Trophoblast cell (in vitro differentiated cells and primary cell): ENCODE data around the gene APOL3.
A peak's percentile ranks its signal among the peaks of the same experiment; 100 is the strongest.

ENCODE experiments used
- DNase-seq, 2 donors: peaks; one replicate each; pipeline ENCODE4 v3.0.0-alpha.2; 2016
- H2AFZ ChIP-seq: 2 replicates; pipeline ENCODE4 v1.6.1; 2013; ENCODE audit warnings: low read length, moderate library complexity, mild to moderate bottlenecking; ENCODE audit not compliant: insufficient read depth, poor library complexity
- H2AK5ac ChIP-seq: 2 replicates; pipeline ENCODE4 v1.6.1; 2013; ENCODE audit warnings: mild to moderate bottlenecking, low read length
- H2BK120ac ChIP-seq: 2 replicates; pipeline ENCODE4 v1.6.1; 2013; ENCODE audit warnings: low read length, mild to moderate bottlenecking, moderate library complexity; ENCODE audit not compliant: insufficient read depth, poor library complexity
- H2BK12ac ChIP-seq: 2 replicates; pipeline ENCODE4 v1.6.1; 2013; ENCODE audit warnings: mild to moderate bottlenecking, low read length, moderate library complexity
- H2BK5ac ChIP-seq: 2 replicates; pipeline ENCODE4 v1.6.1; 2013; ENCODE audit warnings: low read length, low read depth, moderate library complexity, mild to moderate bottlenecking; ENCODE audit not compliant: poor library complexity
- H3K14ac ChIP-seq: 2 replicates; pipeline ENCODE4 v1.6.1; 2013; ENCODE audit warnings: mild to moderate bottlenecking, low read length
- H3K18ac ChIP-seq: 2 replicates; pipeline ENCODE4 v1.6.1; 2013; ENCODE audit warnings: mild to moderate bottlenecking, low read length
- H3K23ac ChIP-seq: 2 replicates; pipeline ENCODE4 v1.6.1; 2013; ENCODE audit warnings: low read length
- H3K27ac ChIP-seq: 2 replicates; pipeline ENCODE4 v1.5.1; 2013; ENCODE audit warnings: low read depth, mild to moderate bottlenecking, inconsistent platforms, low read length, moderate library complexity
- H3K27me3 ChIP-seq: 2 replicates; pipeline ENCODE4 v1.6.1; 2013; ENCODE audit warnings: inconsistent platforms, mild to moderate bottlenecking, low read length, moderate library complexity; ENCODE audit not compliant: insufficient read depth
- H3K36me3 ChIP-seq, 2 experiments: 1 replicate in 1 of 2; 2 replicates in 1 of 2; pipeline ENCODE4 v1.6.1; 2013; ENCODE audit warnings: low read length in 2 of 2, mild to moderate bottlenecking in 2 of 2, moderate library complexity in 1 of 2; ENCODE audit not compliant: insufficient read depth in 2 of 2, control insufficient read depth in 1 of 2
- H3K4ac ChIP-seq: 2 replicates; pipeline ENCODE4 v1.6.1; 2013; ENCODE audit warnings: low read depth, mild to moderate bottlenecking, low read length, moderate library complexity
- H3K4me1 ChIP-seq, 2 experiments: 1 replicate in 1 of 2; 2 replicates in 1 of 2; pipeline ENCODE4 v1.6.1; 2013; ENCODE audit warnings: low read length in 2 of 2, mild to moderate bottlenecking in 2 of 2, moderate library complexity in 1 of 2; ENCODE audit not compliant: insufficient read depth in 2 of 2, control insufficient read depth in 1 of 2
- H3K4me2 ChIP-seq: 2 replicates; pipeline ENCODE4 v1.6.1; 2013; ENCODE audit warnings: inconsistent platforms, mild to moderate bottlenecking, low read length, moderate library complexity
- H3K4me3 ChIP-seq: 2 replicates; pipeline ENCODE4 v1.5.1; 2013; ENCODE audit warnings: mild to moderate bottlenecking, low read depth, low read length, inconsistent platforms
- H3K79me1 ChIP-seq: one replicate; pipeline ENCODE4 v1.6.1; 2013; ENCODE audit warnings: low read length
- H3K79me2 ChIP-seq: 2 replicates; pipeline ENCODE4 v1.6.1; 2013; ENCODE audit warnings: low read length, mild to moderate bottlenecking; ENCODE audit not compliant: control insufficient read depth, insufficient read depth, poor library complexity
- H3K9ac ChIP-seq: 2 replicates; pipeline ENCODE4 v1.6.1; 2013; ENCODE audit warnings: mild to moderate bottlenecking, low read length
- H3K9me3 ChIP-seq: 2 replicates; pipeline ENCODE4 v1.6.1; 2013; ENCODE audit warnings: low read depth, mild to moderate bottlenecking, control low read depth, inconsistent platforms, low read length; ENCODE audit not compliant: insufficient read depth
- H4K12ac ChIP-seq: 2 replicates; pipeline ENCODE4 v1.6.1; 2013; ENCODE audit warnings: low read depth, mild to moderate bottlenecking, low read length, moderate library complexity
- H4K8ac ChIP-seq: 2 replicates; pipeline ENCODE4 v1.6.1; 2013; ENCODE audit warnings: low read depth, mild to moderate bottlenecking, low read length, moderate library complexity
- H4K91ac ChIP-seq: one replicate; pipeline ENCODE4 v1.6.1; 2013; ENCODE audit warnings: low read depth, mild to moderate bottlenecking, low read length, moderate library complexity
- WGBS: extraction: QIAGEN DNeasy Blood & Tissue Kit; methylation state at CpG from one replicate; pipeline ENCODE4 v1.1.7; 2013; ENCODE audit warnings: missing lambda C conversion rate; ENCODE audit not compliant: insufficient read length, insufficient coverage; ENCODE audit errors: extremely low coverage; 5-methylcytosine and 5-hydroxymethylcytosine counted together

The APOL3 gene

DNA sequence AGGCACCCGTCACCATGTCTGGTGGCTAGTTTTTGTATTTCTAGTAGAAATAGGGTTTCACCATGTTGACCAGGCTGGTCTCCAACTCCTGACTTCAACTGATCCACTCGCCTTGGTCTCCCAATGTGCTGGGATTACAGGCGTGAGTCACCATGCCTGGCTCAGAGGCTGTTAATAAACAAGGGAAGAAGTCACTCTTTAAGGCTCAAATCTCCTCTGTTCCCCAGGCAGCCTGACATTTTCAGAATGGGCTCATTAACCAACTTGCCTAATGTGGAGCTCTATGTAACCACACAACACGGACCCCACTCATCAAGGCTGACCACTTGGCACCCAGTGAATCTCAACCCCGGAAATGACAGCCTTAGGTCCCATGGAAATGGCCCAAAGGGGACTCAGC is 24.1 kb downstream of the APOL3 start:
- DNase-seq = peak in 1 of 2 donors; percentile 36
- Histone ChIP-seq H4K12ac (no peak overlapping the region), H3K4ac (no peak overlapping the region), H3K9ac (no peak overlapping the region), H3K23ac (no peak overlapping the region), H2BK12ac (no peak overlapping the region), H3K36me3 (no peaks in the 10 kb centered on the region), H4K91ac (no peak overlapping the region), H3K14ac (no peak overlapping the region), H3K79me2 (no peaks in the 10 kb centered on the region), H2BK5ac (no peak overlapping the region), H3K18ac (no peak overlapping the region), H4K8ac (no peak overlapping the region), H3K27ac (no peak overlapping the region), H3K4me1 (no peaks in the 10 kb centered on the region), H2BK120ac (no peak overlapping the region), H3K4me3 (no peak overlapping the region), H2AK5ac (no peak overlapping the region), H3K9me3 (no peaks in the 10 kb centered on the region), H2AFZ (no peak overlapping the region), H3K4me2 (no peak overlapping the region), H3K27me3 (no peaks in the 10 kb centered on the region), H3K79me1 (no peaks in the 10 kb centered on the region)
- WGBS = no CpG with 5 or more reads among the region's 5 CpGs

DNA sequence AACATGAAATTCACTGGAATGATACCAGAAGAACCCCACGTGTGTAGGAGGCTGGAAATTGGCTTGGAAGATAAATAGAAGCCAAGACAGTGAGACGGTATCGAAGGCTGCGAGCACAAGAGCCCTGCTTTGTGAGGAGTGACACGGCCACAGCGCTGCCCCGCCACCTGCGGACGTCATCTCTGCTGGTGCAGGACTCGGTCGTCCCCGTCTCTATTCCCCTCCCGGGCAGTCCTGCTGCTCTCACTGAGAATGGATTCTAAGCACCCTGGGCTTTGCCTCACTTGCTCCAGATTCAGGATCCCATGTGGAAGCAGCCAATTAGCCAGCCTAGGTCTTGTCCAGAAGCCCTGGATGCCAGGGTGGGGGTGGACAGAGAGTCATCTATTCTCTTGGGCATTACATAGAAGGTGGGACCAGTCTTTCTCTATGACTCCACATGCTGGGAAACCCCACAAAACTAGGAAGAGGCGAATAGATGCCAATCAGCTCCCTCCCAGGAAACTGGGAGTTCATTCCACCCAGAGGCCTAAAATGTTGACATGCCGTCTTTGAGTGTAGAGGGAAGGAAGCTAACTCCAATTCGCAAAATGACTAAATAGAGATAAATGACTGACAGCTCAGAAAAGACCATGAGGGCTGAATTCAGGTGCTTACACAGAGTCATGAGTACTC is 25.1 kb downstream of the APOL3 start:
- no peak for DNase-seq
- no peak overlapping the region for H2AK5ac ChIP-seq
- H4K12ac ChIP-seq = no peak overlapping the region
- no peak overlapping the region for H4K91ac ChIP-seq
- H3K14ac ChIP-seq = no peak overlapping the region
- H3K79me1 ChIP-seq = no peaks in the 10 kb centered on the region
- H3K79me2 ChIP-seq = no peaks in the 10 kb centered on the region
- H3K18ac ChIP-seq = no peak overlapping the region
- no peaks in the 10 kb centered on the region for H3K4me1 ChIP-seq
- no peaks in the 10 kb centered on the region for H3K27me3 ChIP-seq
- H3K36me3 ChIP-seq = no peaks in the 10 kb centered on the region
- H3K4me3 ChIP-seq = no peak overlapping the region
- H3K9me3 ChIP-seq = no peaks in the 10 kb centered on the region
- no peak overlapping the region for H2BK120ac ChIP-seq
- no peak overlapping the region for H3K4ac ChIP-seq
- no peak overlapping the region for H2BK12ac ChIP-seq
- H2AFZ ChIP-seq = no peak overlapping the region
- no peak overlapping the region for H4K8ac ChIP-seq
- H3K9ac ChIP-seq = no peak overlapping the region
- WGBS = no CpG with 5 or more reads among the region's 16 CpGs
- H3K23ac ChIP-seq = no peak overlapping the region
- no peak overlapping the region for H2BK5ac ChIP-seq
- H3K4me2 ChIP-seq = no peak overlapping the region
- H3K27ac ChIP-seq = no peak overlapping the region

DNA sequence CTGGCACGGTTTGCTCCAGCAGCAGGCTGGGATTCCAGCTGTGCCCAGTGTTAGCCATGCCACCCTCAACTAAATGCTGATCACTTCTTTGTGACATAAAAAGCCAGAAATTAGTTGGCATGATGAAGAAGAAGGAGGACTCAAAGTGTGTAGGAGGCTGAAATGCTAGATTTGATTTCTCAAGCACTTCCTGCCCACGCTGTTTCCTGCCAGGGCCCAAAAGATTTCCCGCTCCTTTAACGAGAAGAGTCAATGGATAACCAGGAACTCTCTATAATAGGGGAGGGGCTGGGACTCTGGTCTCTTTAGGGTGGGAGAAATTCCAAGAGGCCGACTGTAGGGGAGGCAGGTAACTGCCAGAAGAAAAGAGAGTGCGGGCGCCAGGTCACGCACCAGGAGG is 26.4 kb downstream of the APOL3 start:
- Histone ChIP-seq H3K4me2 (no peak overlapping the region), H4K8ac (no peak overlapping the region), H3K79me2 (no peaks in the 10 kb centered on the region), H3K23ac (no peak overlapping the region), H2AFZ (no peak overlapping the region), H3K4me3 (no peak overlapping the region), H3K27me3 (no peaks in the 10 kb centered on the region), H2BK120ac (no peak overlapping the region), H4K12ac (no peak overlapping the region), H3K79me1 (no peaks in the 10 kb centered on the region), H3K9ac (no peak overlapping the region), H3K9me3 (no peaks in the 10 kb centered on the region), H3K4ac (no peak overlapping the region), H3K14ac (no peak overlapping the region), H3K4me1 (no peaks in the 10 kb centered on the region), H2BK5ac (no peak overlapping the region), H2AK5ac (no peak overlapping the region), H3K36me3 (no peaks in the 10 kb centered on the region), H3K18ac (no peak overlapping the region), H4K91ac (no peak overlapping the region), H2BK12ac (no peak overlapping the region), H3K27ac (no peak overlapping the region)
- DNase-seq = no peak
- WGBS = no CpG with 5 or more reads among the region's 8 CpGs

DNA sequence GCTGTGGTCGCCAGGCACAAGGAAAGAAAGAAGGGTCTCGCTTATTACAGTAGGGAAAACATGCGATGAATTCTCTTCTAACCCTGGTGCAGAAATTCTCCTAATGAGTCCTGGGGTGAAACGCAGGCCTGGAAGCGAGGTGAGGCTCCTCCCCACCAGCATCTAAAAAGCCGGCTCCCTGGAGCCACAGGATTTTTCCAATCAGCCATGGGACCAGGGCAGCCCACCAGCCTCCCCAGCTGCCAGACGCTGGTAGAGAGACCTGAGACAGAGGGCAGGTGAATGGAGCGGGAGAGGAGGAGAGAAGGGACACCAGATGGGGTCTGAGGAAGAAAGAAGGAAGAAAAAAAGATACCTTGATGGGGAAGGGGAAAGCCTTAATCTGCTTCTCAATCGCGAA is 28.6 kb downstream of the APOL3 start:
- H3K18ac ChIP-seq = no peak overlapping the region
- WGBS = no CpG with 5 or more reads among the region's 10 CpGs
- no peak overlapping the region for H2BK120ac ChIP-seq
- H3K23ac ChIP-seq = no peak overlapping the region
- no peak overlapping the region for H3K9ac ChIP-seq
- H4K8ac ChIP-seq = no peak overlapping the region
- no peak overlapping the region for H4K12ac ChIP-seq
- no peak overlapping the region for H3K14ac ChIP-seq
- no peak overlapping the region for H3K4me2 ChIP-seq
- no peak overlapping the region for H2AK5ac ChIP-seq
- H2BK12ac ChIP-seq = no peak overlapping the region
- H3K27me3 ChIP-seq = no peaks in the 10 kb centered on the region
- no peak for DNase-seq
- no peaks in the 10 kb centered on the region for H3K36me3 ChIP-seq
- H2BK5ac ChIP-seq = no peak overlapping the region
- H4K91ac ChIP-seq = no peak overlapping the region
- H3K4me1 ChIP-seq = no peaks in the 10 kb centered on the region
- no peak overlapping the region for H2AFZ ChIP-seq
- H3K4ac ChIP-seq = no peak overlapping the region
- no peaks in the 10 kb centered on the region for H3K79me1 ChIP-seq
- H3K79me2 ChIP-seq = no peaks in the 10 kb centered on the region
- no peaks in the 10 kb centered on the region for H3K9me3 ChIP-seq
- no peak overlapping the region for H3K27ac ChIP-seq
- no peak overlapping the region for H3K4me3 ChIP-seq
